Measurements from ENCODE around the gene DNAAF1.

The DNAAF1 gene

GRCh38 chr16:84116720-84117493 lies 28.2 kb upstream of the DNAAF1 start, which contains the start of gene MBTPS1:
TSS of gene MBTPS1 (minus strand) at chr16:84116942. CDS start at chr16:84101783, 15,159 bp downstream.
- ChIA-PET CTCF (interaction anchor here (0.7 to 2.4 kb wide), 11 partner anchors 11 to 85 kb away, joined by 3 to 10 read pairs (median 3); partner anchors contain the start of genes DNAAF1, HSDL1 and TAF1C), POLR2A (interaction anchor here (0.6 to 2.8 kb wide), 17 partner anchors 10 to 374 kb away, joined by 3 to 23 read pairs (median 6); partner anchors contain the start of genes DNAAF1, HSDL1 and TAF1C)
- Histone ChIP-seq H3K27ac (ENCODE audit: extremely low read depth, low read depth, low read length) (peak within 1 kb of the TSS; percentile 79), H3K36me3 (ENCODE audit: control insufficient read depth in 2 of 2, insufficient read depth in 1 of 2, low read length in 2 of 2) (peaks cover 0 to 15% of the 10 kb centered on the region in 2 experiments; a peak in 1 of 3 replicates), H3K9me3 (ENCODE audit: control insufficient read depth, insufficient read depth, low read depth, low read length) (no peaks in the 10 kb centered on the region), H3K4me3 (ENCODE audit: low read depth, low read length) (peak within 1 kb of the TSS; percentile 82), H3K4me1 (ENCODE audit: control insufficient read depth, insufficient read depth, low read length) (no peaks in the 10 kb centered on the region)
- no peak for TF ChIP-seq ZNF155 (tag by site-specific recombination; IDR thresholded peaks at IDR 0.05)
- TF ChIP-seq ZNF626 (tag by site-specific recombination; IDR thresholded peaks at IDR 0.05) = no peak
- no peak; the same call in 1 of the 2 replicates for TF ChIP-seq ZNF501 (tag by site-specific recombination; IDR thresholded peaks at IDR 0.05)
- no peak for TF ChIP-seq ZNF518A (tag by site-specific recombination; conservative IDR thresholded peaks at IDR 0.05; ENCODE audit: low read depth)
- no peak for TF ChIP-seq ZNF513 (tag by site-specific recombination; IDR thresholded peaks at IDR 0.05)
- no peak for TF ChIP-seq ZNF639 (tag by site-specific recombination; IDR thresholded peaks at IDR 0.05)
- no peak for TF ChIP-seq YY1 (tag by site-specific recombination; IDR thresholded peaks at IDR 0.05)
- TF ChIP-seq ZBTB1 (tag by site-specific recombination; IDR thresholded peaks at IDR 0.05) = no peak
- no peak for TF ChIP-seq ZNF621 (tag by site-specific recombination; IDR thresholded peaks at IDR 0.05)
- peak; percentile 36; the same call in 1 of the 2 replicates for TF ChIP-seq ZNF580 (tag by site-specific recombination; IDR thresholded peaks at IDR 0.05)
- no peak for TF ChIP-seq ZNF510 (tag by site-specific recombination; IDR thresholded peaks at IDR 0.05; ENCODE audit: insufficient replicate concordance)
- TF ChIP-seq ZNF24 (tag by site-specific recombination; IDR thresholded peaks at IDR 0.05) = no peak
- no peak for TF ChIP-seq ZNF645 (tag by site-specific recombination; IDR thresholded peaks at IDR 0.05)
- TF ChIP-seq PRDM10 (tag by site-specific recombination; IDR thresholded peaks at IDR 0.05) = peak; percentile 93
- TF ChIP-seq KLF7 (tag by site-specific recombination; IDR thresholded peaks at IDR 0.05; ENCODE audit: borderline replicate concordance) = peak; percentile 14; the same call in 1 of the 2 replicates
- TF ChIP-seq KLF16 (tag by site-specific recombination; IDR thresholded peaks at IDR 0.05) = peak; percentile 88
- TF ChIP-seq ZNF423 (tag by site-specific recombination; IDR thresholded peaks at IDR 0.05) = no peak
- TF ChIP-seq ZNF529 (tag by site-specific recombination; IDR thresholded peaks at IDR 0.05; ENCODE audit: insufficient replicate concordance) = no peak
- no peak for TF ChIP-seq ZNF391 (tag by site-specific recombination; IDR thresholded peaks at IDR 0.05; ENCODE audit: borderline replicate concordance, low read depth)
